HG03060 (cell line): Measurements from ENCODE around the gene ZMYND10.

Experiments
- ATAC-seq: cut with Tn5 transposase; IDR thresholded peaks from one replicate; pipeline ENCODE4 v1.9.1; 2021; ENCODE audit warnings: low read depth, moderate number of reproducible peaks; ENCODE audit not compliant: unreplicated experiment

The ZMYND10 gene

GRCh38 chr3:50292159-50293078 is 53.1 kb downstream of the ZMYND10 start, which contains the start of gene IFRD2:
TSS of gene IFRD2 (minus strand) at chr3:50292429. CDS start at chr3:50292274, 155 bp downstream.
- ATAC-seq: peak; percentile 92
